ENCODE results near the gene CEPT1.

GRCh38 chr1:111234258-111234657, 94.2 kb downstream of the CEPT1 start:
- TF ChIP-seq CTCF (IDR thresholded peaks at IDR 0.05) (no peak), POLR2A (IDR thresholded peaks at IDR 0.05) (no peak)
